GM21786 (cell line): ENCODE measurements around the gene NKX2-3.

ENCODE experiments used
- ATAC-seq: cut with Tn5 transposase; IDR thresholded peaks from one replicate; pipeline ENCODE4 v1.9.1; 2021; ENCODE audit not compliant: unreplicated experiment

Gene NKX2-3

DNA sequence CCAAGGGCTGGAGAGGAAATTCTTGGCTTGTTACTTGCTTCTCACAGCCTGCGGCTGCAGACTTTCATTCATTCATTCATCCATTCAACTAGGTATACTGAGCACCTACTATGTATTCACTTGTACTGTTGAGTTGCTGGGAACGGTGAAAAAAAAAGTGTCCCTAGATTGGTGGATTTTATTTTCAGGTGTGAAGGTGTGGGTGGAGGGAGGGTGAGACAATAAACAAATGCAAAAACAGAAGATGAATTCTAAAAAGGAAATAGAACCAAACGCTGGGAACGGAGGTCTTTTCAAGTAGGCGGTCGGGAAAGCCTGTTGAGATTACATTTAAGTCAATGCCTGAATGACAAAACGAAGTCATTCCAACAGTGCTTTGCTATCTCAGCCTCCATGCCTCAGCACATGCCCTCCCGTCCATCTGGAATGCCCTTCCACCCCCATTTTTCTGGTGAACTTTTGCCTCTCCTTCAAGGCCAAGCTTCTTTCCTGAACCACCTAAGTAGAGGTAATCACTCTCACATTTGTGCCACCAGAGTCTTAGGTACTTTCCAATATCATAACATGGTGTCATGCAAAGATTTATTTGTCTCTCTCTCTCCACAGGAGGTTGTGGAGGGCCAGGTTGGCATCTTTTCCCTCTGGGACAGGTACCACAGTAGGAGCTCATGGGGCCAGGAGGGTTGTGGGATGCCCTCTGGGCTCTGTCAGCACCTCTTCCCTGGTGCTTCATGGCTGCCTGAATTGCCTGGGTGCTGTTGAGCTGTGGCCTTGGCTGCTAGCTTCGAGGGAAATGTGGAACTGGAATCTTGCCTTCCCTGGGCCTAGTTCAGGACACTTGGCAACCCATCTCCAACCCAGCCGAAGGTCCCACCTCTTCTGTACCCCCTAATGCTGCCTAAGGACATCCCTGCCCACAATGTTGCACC, 5.5 kb downstream of the NKX2-3 start:
- ATAC-seq: no peak

DNA sequence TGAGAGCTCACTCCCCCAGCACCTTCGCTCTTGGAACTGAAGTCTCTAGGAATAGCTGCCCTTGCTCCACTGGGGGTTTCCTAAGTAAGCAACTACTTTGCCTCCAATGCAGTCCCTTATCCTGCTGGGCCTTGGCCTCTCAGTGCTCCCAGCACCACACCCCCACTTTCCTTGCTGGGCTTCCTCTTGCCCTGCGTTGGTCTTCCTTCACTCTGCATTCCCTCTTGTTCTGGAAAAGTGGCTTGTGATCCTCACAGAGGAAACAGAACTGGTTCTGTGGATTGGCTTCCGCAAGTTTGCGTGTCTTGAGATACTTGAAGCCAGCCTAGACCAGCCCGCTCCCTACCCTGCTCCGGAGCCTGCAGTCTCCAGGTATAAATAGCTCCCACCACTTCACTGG, 6.4 kb downstream of the NKX2-3 start:
- ATAC-seq: no peak

DNA sequence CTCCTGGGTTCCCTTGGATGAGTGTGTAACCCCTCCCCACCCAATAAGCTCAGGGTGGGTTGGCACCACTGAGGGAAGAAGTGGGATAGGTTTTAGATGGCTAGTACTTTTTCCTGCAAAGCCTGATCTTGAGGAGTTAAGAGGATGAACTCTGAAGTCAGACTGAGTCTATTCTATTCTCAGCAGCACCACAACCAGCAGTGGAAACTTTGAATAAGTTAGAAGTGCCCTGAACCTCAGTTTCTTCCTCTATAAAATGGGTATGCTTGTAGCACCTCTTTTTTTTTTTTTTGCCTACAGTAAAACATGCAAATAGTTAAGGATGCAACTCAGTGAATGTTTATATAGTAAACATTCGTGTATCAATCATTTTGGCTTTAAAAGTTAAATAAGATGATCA, 7.1 kb downstream of the NKX2-3 start:
- ATAC-seq: no peak

DNA sequence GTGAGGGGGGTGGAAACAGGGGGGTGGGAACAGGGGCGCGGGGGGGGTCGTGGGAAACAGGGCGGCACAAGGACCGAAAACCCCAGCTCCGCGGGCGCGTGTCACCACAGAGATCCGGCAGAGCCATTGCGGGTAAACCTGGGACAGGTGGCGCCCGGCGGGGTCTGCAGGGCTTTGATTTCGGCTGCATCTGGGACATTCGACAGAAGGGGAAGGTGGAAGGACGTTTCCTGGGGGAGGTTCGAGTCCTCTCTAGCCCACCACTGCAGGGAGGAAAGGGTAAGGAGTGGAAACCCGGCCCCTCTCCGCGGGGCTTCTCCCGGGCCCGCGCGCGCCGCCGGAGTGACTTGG, 7.5 kb downstream of the NKX2-3 start:
- ATAC-seq: no peak

DNA sequence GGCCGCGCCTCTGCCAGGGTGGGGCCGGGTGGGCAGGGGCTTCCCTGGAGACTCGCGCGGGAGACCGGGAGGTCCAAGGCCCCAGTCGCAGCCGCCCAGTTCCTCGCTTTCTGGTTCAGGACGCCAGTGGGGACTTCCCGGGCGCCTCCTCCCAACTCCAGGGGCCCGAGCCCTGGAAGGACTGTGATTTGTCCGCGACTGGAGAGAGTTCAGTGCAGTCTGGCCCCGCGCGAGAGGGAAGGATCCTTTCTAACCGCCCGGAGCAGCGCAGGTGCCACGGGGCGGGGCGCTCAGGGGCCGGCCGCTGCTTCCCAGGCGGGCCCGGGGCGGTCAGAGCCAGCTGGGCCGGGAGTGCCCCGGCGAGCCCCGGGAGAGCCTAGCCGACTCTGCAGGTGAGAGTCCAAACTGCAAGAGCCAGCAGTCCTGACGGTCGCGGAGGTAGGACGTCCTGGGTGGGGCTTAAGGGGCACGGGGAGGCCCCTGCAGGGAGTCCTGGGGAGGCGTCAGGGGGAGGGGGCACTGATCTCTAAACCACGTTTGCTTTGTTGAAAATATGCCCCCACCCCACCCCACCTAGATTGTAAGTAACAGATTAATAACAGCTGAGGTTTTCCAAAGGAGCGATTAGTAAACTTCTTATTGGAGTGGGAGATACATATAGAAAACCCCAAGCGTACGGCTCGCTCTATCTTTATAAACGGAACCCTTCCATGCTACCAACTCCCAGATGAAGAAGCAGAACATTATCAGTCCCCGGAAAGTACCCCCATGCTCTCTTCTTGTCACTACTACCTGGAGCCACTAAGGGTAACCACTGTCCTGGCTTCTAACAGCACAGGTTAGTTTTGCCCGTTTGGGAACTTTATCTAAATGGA, 8.2 kb downstream of the NKX2-3 start:
- no peak for ATAC-seq

DNA sequence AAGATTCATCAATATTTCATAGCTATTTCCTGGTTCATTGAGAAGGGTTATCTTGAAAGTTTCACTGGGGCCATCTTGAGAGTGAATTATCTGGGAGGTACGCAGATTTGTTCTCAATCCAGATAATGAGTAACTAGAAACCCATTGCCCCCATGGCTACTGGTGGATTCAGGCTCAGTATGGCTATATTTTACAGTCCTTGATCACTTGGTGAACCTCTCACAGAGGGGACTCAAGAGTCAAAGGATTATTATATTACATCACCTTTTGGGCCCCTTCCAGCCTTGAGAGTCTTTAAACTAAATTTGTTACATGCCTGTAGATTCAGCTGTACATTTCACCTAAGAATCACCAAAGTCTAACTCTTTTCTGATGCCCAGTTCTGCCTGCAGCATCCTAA, 11.6 kb downstream of the NKX2-3 start:
- no peak for ATAC-seq

DNA sequence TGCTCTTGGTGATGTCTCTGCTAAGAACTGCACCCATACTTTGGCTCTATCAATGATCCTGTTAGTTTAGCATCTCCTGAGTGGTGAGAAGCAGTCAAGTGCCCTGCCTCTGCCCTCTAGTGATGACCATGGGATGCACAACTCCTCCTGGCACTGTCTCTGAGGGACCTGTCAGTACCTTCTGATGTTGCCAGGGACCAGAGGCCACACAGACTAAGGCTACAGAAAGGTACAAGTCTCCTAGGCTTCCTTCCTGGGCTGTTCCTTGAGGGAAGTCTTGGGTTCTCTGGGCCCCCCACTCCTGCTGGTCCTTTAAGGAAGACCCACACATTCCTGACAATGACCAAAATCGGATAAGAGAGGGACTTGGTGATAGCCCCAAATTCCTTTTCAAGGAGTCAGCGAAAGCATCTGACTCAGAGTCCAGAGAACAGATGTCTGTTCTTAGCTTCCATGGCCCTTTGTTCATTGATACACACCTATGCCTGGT, 15.3 kb downstream of the NKX2-3 start:
- ATAC-seq: no peak

DNA sequence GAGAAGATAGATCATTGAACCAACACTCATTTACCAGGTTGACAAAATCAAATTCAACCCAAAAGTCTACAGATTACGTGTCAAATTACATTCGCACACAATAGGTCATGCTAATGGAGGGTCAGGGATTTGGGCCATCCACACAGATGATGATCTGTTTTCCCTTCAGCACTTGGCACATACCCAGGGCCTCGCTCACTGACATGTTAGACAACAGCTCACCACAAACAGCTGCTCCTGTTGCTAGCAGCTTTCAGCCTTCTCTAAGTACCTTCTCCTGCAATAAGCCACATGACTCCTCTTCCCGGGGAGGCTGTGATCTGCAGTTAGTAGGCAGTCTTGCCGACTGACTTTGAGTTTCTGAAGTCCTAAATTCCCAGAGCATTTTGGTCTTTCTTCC, 18.4 kb downstream of the NKX2-3 start:
- ATAC-seq: no peak

DNA sequence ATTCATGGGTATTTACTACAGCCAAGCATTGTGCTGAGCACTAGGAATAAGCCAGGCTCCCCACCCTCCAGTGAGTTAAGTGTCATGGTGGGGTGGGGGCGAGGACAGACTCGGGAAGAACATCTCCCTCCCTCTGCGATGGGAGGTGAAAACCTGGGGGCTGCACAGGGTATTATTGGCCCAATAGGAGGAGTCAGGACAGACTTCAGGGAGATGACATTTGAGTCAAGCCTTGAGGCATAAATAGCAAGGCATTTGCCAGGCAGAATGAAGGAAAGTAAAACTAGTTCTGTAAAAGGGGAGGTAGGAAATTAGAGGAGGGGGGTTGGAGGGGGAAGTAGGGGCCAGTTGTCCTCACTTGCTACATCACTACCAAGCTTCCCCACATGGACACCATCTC, 18.9 kb downstream of the NKX2-3 start:
- no peak for ATAC-seq

DNA sequence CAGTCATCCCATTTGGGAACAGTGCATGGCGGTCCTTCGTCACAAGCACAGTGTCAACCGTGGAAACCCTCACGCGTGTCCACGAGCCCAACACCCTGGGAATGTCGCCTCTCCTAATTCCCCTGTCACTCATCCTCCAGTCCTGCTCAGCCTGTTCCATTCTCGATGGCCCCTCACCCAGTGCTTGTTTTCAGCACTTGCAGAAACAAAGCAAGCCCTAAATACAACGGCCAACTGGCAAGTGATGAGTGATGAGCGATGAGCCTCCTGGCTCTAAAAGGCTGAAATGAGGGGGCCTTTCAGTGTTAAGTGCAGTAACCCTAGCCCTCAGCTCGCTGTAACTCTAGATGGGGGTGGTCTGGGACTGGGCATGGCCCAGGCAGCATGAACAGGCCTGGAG, 22.6 kb downstream of the NKX2-3 start:
- no peak for ATAC-seq

DNA sequence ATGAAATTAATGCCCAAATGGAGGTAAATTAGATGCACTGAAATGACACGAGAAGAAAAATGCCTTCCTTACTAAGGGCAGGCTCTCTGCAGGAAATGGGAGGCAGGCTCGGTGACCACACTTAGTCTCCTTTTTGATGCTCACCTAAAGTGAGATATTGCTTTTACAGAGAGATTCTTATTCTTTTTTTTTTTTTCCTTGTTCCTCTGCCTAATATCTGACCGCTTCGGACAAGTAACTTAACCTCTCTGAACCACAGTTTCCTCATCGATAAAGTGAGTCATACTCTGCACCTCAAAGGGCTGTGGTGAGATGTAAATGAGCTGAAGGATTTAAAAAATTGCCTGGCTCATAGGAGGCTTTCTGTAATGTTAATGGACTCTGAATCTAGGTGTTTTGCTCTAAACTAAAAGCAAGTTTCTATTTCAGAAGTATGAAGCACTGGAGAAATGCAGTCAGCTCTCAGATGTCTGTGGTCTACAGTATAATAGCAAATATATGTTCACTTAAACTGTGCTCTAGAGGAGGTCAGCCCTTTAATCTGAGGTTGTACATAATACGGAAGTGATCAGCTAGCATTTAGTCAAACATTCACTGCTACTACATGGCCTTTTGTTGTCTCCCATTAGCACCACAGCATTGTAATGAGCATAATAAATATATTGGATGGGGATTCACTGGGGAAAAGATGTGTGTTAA, 23.2 kb downstream of the NKX2-3 start:
- ATAC-seq: peak; percentile 86

DNA sequence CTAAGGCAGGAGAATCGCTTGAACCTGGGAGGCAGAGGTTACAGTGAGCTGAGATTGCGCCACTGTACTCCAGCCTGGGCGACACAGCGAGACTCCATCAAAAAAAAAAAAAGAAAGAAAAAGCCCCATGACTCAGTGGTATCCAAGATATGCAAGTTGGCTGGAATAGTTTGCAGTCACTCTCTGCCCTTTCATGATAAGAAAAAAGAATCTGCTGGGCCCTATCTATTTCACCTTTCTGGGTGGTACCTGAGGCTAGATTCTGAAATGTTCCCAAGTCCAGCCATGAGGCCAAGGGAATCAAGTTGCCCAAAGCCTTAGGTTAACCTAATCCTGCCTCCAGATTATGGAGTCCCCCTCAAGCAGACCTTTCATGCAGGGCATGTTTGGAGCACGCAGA, 24.3 kb downstream of the NKX2-3 start:
- no peak for ATAC-seq

DNA sequence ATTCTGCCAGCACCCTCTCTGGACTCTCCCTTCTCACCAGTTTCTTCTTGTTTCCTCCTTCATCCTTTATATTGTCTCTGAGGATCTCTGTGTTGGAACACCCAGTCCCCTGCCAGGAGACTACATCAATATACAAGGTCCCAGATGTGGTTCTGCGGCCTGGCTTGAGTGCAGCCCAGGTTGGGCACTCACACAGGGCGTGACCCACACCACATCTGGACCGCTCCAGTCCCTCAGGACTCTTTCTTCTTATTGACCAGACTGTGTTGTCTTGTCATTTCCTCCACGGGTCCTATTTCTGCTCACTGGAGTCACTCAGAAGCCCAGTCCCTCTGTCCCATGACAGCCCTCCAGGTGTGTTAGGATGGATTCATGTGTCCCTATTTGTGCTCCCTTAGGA, 26.0 kb downstream of the NKX2-3 start:
- no peak for ATAC-seq

DNA sequence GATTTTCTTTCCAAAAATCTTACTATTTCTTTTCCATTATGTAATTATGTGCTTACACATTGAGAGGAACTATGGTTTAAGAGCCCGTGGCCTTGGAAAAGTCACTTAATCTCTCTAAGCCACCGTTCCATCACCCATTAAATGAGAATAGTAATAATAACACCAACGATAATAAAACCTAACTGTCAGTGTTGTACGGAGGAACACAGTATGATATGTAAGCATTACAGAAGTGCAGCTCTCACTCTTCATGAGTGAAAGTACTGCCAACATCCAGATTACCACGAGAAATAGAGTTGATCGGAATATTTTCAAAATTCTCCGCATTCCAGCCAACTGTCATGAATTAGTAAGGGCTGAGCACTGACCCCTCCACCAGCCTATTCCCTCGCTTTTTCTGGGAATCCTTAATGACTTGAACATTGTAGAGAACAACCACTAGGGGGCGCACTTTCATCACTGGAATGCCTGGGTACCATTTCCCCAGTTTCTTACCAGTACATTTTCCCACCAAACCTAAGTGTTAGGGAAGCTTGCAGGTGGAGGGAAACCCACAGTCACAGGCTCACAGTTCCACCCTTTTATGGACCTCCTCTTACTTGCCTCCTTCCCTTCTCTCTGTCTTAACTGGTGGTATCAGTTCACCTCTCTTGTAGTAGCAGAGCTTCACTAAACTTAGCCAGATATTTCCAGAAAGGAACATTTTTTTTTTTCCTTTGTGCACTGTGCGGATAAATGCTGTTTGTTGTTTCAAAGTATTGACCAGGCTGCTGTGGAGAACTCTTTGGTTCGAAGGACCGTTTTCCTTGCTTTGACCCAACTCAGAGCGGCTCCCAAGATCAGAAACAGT, 27.8 kb downstream of the NKX2-3 start:
- no peak for ATAC-seq

DNA sequence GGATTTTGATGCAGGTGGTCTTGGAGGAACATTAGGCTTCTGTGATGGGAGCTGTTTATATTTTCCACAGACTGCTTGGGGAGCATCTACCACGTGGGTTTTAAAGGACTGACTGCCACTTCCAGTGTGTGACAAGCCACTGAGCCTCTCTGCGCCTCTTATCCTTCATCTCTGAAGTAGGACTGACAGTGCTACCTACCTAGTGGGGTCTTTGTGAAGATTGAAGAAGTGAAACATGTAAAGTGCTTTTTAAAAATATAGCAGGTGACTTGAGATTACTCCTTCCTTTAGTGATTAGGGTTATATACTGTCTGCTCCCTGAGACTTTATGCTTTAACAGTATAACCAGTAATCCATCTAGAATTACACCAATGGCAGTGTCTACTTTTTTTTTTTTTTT, 29.9 kb downstream of the NKX2-3 start:
- ATAC-seq: no peak

DNA sequence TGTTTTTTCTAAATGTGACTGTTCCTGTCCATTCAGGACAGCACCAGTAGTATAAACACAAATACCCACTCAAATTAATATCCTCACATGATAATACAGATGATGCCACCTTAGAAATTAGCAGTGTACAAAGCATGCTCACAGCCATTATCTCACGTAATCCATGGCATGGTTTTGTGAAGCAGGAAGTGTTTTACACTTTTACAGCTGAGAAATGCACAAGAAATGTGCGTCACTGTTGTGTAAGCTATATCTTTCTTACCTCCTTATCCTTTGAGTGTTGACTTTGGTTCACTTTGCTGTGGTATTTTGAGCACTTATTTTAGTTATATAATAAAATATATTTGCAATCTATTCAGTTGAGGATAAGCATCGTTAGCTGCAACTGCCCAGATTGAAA, 31.6 kb downstream of the NKX2-3 start:
- no peak for ATAC-seq

DNA sequence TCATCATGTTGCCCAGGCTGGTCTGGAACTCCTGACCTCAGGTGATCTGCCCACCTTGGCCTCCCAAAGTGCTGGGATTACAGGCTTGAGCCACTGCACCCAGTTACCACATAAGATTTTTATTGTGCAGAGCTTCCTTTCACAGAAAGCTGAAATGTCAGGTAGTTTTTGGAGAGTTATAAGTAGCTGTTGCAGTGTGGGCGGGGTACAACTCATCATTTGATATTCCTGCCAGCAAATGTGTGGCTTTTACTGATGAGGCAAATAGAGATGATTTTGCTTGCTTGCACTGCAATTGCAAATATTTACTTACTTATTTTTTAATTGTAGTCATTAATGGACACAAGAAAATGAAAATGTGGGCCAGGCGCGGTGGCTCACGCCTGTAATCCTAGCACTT, 32.4 kb downstream of the NKX2-3 start:
- no peak for ATAC-seq

DNA sequence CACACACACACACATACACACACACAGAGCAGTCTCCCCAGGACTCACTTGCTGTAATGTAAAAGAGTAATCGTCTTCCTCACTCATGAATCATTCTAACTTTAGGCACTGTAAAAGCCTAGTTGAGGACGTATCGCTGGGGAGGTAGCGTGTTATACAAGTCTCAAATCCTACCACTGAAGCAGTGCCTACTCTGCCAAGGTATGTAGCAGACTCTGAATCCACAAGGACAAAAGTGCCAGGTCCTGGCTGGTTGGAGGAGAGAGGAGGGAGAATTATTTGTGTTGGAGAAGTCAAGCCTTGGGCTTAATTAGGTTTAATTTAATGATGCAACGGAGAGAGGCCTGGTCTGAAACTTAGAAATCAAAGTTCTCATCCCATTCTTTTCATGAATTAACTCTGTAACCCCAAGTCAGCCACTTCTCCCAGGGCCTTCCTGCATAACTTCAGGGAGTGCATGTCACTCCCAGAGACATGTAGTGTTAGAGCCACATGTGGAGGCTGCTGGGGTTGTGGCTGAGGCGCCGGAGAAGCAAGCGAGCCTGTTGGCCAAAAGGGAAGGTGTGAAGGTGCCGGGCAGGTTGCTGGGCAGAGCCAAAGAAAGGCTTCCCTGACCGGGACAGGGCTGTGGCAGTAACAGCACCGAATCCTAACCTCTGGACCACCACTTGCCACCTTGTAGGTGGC, 36.7 kb downstream of the NKX2-3 start:
- no peak for ATAC-seq

DNA sequence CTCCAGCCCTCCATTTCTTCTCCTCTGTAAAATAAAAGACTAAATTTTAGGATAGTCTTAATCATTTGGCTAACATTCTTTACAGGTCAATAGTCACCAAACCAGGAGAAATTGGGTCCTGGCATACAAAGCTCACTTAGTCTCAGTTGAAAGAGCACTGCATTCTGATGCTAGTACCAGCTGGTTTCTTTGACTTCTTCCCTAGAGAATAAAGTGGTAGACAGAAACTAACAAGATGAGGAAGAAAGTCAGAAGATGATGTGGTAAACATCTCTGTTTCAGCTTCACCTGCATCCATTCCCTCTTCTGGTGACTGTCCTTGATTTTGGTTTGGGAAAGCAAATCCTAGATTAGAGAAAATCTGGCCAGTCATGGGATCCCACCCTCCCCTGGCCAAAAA, 37.2 kb downstream of the NKX2-3 start:
- no peak for ATAC-seq

DNA sequence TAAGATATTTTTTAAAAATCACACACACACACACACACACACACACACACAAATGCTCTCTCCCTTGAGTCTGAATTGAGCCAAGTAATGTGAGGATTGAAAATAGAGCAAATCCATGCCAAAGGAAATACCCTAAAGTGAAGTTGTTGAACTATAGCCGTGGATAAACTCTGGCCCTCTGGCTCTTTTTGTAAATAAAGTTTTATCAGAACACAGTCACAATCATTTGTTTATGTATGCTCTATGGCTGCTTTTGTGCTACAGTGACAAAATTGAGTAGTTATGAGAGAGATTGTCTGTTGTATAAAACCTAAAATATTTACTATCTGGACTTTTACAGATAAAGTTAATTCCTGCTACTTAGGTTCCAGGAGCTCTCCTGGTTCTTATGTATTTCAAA, 39.1 kb downstream of the NKX2-3 start:
- ATAC-seq: no peak
